Panc1 (cell line): ENCODE results near the gene COL4A2. TPM values are rescaled to one million over a fixed set of nuclear protein-coding genes. Genes with fewer than 3 reads are reported as not detected.
"Not testable (repeated sequence)": the region's sequence is repeated elsewhere in the genome, so short reads cannot be mapped to it uniquely, and the experiment has no call there.

Source experiments
- ATAC-seq: fragments of 200-7000 bp; cut with Tn5 transposase; 2 replicates; pipeline ENCODE4 v1.9.1; 2020; ENCODE audit warnings: mild to moderate bottlenecking, moderate library complexity
- BruUV-seq: library from RNA; stranded (reverse); fragments of 400-500 nt; replicated peaks from 2 replicates; lab custom pipeline; 2021; lab: Mats Ljungman, UMichigan
- CTCF ChIA-PET: fragments of 300-600 bp; sonication (Branson Sonifier 250); formaldehyde crosslinking; loops from one replicate; lab custom pipeline; 2022; ENCODE audit warnings: antibody characterized with exemption; lab: Charles Lee
- POLR2A ChIA-PET: fragments of 300-600 bp; sonication (Branson Sonifier 250); formaldehyde crosslinking; loops from one replicate; lab custom pipeline; 2022; ENCODE audit warnings: antibody characterized with exemption; lab: Charles Lee
- DNase-seq: peaks from one replicate; pipeline ENCODE4 v3.0.0-alpha.2; 2010; ENCODE audit warnings: low read depth, low spot score
- H3K27ac ChIP-seq: 2 replicates; pipeline ENCODE4 v1.5.1; 2011; ENCODE audit warnings: mild to moderate bottlenecking, low read length, inconsistent platforms
- H3K27me3 ChIP-seq: fragments of 200-500 bp; sonication (Bioruptor generic); 2 replicates; pipeline ENCODE4 v1.6.0; 2014; ENCODE audit warnings: low read length, inconsistent platforms; ENCODE audit not compliant: control insufficient read depth, insufficient read depth
- H3K36me3 ChIP-seq: fragments of 200-500 bp; sonication (Bioruptor generic); 2 replicates; pipeline ENCODE4 v1.5.1; 2014; ENCODE audit warnings: inconsistent platforms, mild to moderate bottlenecking, low read length, moderate library complexity; ENCODE audit not compliant: control insufficient read depth, insufficient read depth
- H3K4me1 ChIP-seq: 2 replicates; pipeline ENCODE4 v1.5.1; 2011; ENCODE audit warnings: inconsistent platforms, mild to moderate bottlenecking, low read length, moderate library complexity; ENCODE audit not compliant: control insufficient read depth, insufficient read depth
- H3K4me3 ChIP-seq, 2 experiments: 2 replicates each; pipeline ENCODE4 v1.5.1; 2011 to 2012; ENCODE audit warnings: low read depth in 2 of 2, low read length in 2 of 2, mild to moderate bottlenecking in 2 of 2, inconsistent platforms in 1 of 2, moderate library complexity in 1 of 2
- H3K9me3 ChIP-seq: fragments of 200-500 bp; sonication (Bioruptor generic); 2 replicates; pipeline ENCODE4 v1.5.1; 2014; ENCODE audit warnings: low read depth, mild to moderate bottlenecking, inconsistent platforms, low read length, moderate library complexity; ENCODE audit not compliant: control insufficient read depth, insufficient read depth
- POLR2AphosphoS5 ChIP-seq: IDR thresholded peaks from 2 replicates; pipeline ENCODE4 v1.6.1; 2012; ENCODE audit warnings: mild to moderate bottlenecking, low read depth, low read length, moderate library complexity
- SIN3A ChIP-seq: IDR thresholded peaks from 2 replicates; pipeline ENCODE4 v1.6.1; 2012; ENCODE audit warnings: low read depth, mild to moderate bottlenecking, low read length, moderate library complexity, borderline replicate concordance; ENCODE audit not compliant: insufficient read depth
- TCF7L2 ChIP-seq: IDR thresholded peaks from 2 replicates; pipeline ENCODE4 v1.6.1; 2011; ENCODE audit warnings: mild to moderate bottlenecking, low read depth, low read length, inconsistent platforms
- in situ Hi-C: cut with HindIII; loops from 2 replicates; pipeline ENCODE4 v1.10.0; 2016; ENCODE audit warnings: low sequenced_read_pairs, low pct_unique_long_range_greater_than_20kb
- intact Hi-C: fragments of 100-400 bp; cut with micrococcal nuclease; formaldehyde crosslinking; loops from one replicate; pipeline ENCODE4 v1.10.0; 2022; ENCODE audit not compliant: unreplicated experiment
- total RNA-seq: library from RNA; stranded (reverse); gene quantifications from one replicate; pipeline ENCODE4 v1.2.1, GENCODE V29; 2021; ENCODE audit not compliant: unreplicated experiment
- TF ChIP-seq, protein P1 (sequence below), 2 experiments: IDR thresholded peaks; 2 replicates each; pipeline ENCODE4 v1.6.1; 2011 to 2012; ENCODE audit warnings: low read depth in 2 of 2, control low read depth in 1 of 2, low read length in 1 of 2, mild to moderate bottlenecking in 1 of 2, moderate library complexity in 1 of 2; ENCODE audit not compliant: insufficient read depth in 1 of 2
- TF ChIP-seq, protein P2 (sequence below): fragments of 450-650 bp; IDR thresholded peaks from 2 replicates; pipeline ENCODE4 v1.5.1; 2017; ENCODE audit warnings: mild to moderate bottlenecking

Gene COL4A2
- total RNA-seq, 1 experiment from 2014 or later, result 3.0 TPM

DNA sequence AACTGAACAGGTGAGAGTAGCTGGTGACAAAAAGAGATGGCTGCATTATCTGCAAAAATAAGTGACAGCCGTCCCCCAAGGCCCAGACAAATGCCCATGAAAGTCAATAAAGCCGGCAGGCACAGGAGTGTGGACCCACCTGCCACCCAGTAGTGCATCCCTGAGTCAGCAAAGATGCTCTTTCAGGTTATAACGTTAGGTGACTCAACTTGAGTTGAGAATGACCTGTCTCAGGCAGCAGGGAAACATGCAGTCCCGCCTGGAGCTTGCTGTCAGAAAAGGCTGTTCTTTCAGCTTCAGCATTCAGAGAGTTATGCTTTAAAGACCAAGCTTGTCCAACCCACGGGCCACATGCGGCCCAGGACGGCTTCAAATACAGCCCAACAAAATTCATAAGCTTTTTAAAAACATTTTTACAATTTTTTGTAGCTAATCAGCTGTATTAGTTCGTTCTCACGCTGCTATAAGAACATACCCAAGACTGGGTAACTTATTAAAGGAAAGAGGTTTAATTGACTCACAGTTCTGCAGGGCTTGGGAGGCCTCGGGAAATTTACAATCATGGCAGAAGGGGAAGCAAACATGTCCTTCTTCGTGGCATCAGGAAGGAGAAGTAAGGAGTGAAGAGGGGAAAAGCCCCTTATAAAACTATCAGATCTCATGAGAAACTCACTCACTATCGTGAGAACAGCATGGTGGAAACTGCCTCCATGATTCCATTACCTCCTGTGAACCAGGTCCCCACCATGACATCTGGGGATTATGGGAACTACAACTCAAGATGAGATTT lies 144.1 kb downstream of the COL4A2 start:
- intact Hi-C loops, result no loop called here
- ATAC-seq, result no peak
- TF ChIP-seq, protein P1, sequence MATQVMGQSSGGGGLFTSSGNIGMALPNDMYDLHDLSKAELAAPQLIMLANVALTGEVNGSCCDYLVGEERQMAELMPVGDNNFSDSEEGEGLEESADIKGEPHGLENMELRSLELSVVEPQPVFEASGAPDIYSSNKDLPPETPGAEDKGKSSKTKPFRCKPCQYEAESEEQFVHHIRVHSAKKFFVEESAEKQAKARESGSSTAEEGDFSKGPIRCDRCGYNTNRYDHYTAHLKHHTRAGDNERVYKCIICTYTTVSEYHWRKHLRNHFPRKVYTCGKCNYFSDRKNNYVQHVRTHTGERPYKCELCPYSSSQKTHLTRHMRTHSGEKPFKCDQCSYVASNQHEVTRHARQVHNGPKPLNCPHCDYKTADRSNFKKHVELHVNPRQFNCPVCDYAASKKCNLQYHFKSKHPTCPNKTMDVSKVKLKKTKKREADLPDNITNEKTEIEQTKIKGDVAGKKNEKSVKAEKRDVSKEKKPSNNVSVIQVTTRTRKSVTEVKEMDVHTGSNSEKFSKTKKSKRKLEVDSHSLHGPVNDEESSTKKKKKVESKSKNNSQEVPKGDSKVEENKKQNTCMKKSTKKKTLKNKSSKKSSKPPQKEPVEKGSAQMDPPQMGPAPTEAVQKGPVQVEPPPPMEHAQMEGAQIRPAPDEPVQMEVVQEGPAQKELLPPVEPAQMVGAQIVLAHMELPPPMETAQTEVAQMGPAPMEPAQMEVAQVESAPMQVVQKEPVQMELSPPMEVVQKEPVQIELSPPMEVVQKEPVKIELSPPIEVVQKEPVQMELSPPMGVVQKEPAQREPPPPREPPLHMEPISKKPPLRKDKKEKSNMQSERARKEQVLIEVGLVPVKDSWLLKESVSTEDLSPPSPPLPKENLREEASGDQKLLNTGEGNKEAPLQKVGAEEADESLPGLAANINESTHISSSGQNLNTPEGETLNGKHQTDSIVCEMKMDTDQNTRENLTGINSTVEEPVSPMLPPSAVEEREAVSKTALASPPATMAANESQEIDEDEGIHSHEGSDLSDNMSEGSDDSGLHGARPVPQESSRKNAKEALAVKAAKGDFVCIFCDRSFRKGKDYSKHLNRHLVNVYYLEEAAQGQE (IDR thresholded peaks at IDR 0.05; ENCODE audit: insufficient read depth in 1 of 2, low read depth in 2 of 2, low read length in 1 of 2), result no peak
- ChIA-PET POLR2A (interaction anchor here (0.7 kb wide), 1 partner anchor 74 kb away, joined by 6 read pairs; no protein-coding TSS in a partner anchor), CTCF (no interaction called here)
- no peaks in the 10 kb centered on the region for H3K9me3 ChIP-seq
- H3K36me3 ChIP-seq, result no peaks in the 10 kb centered on the region
- no peak for DNase-seq
- H3K27me3 ChIP-seq, result no peaks in the 10 kb centered on the region
- no peak overlapping the region for H3K27ac ChIP-seq
- H3K4me1 ChIP-seq, result no peaks in the 10 kb centered on the region
- H3K4me3 ChIP-seq, result no peak overlapping the region
- in situ Hi-C loops, result no loop called here
- no TSS peak for BruUV-seq

DNA sequence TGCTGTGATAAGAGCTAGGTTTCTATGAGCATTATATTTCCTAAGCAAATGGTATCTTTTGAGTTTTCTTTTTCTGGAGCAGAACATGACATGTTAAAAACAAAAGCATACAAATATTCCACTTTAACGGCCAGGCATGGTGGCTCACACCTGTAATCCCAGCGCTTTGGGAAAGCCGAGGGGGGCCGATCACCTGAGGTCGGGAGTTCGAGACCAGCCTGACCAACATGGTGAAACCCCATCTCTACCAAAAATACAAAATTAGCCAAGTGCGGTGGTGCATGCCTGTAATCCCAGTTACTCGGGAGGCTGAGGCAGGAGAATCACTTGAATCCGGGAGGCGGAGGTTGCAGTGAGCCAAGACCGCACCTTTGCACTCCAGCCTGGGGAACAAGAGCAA lies 146.0 kb downstream of the COL4A2 start:
- H3K36me3 ChIP-seq, BruUV-seq, CTCF ChIA-PET, H3K27ac ChIP-seq, H3K4me3 ChIP-seq, POLR2A ChIA-PET, H3K27me3 ChIP-seq, DNase-seq, H3K9me3 ChIP-seq, in situ Hi-C loops, ATAC-seq, intact Hi-C loops, H3K4me1 ChIP-seq: not testable (repeated sequence)

DNA sequence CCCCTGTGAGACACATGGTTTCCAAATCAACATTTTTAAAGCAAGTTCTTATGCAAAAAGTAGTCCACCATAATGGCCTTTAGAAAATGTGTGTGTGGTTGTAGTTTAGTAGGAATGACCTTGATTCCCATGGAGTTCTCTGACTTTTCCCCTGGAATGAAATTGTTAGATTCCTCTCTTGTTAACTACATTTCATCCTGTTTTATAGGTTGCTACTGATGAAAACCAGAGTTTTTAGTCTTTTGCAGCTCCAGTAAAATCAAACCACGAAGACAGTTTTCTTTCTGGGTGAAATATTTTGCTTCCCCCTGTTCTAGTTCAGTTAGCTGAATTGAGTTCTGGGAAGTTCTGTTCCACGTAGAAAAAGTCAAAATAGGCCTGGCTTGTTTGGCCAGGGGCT lies 146.7 kb downstream of the COL4A2 start:
- H3K9me3 ChIP-seq, result no peaks in the 10 kb centered on the region
- ATAC-seq, result no peak
- no peak overlapping the region for H3K4me3 ChIP-seq
- BruUV-seq, result no TSS peak
- no peak for DNase-seq
- H3K27me3 ChIP-seq, result no peaks in the 10 kb centered on the region
- no peaks in the 10 kb centered on the region for H3K36me3 ChIP-seq
- CTCF ChIA-PET, result no interaction called here
- no peaks in the 10 kb centered on the region for H3K4me1 ChIP-seq
- intact Hi-C loops, result no loop called here
- POLR2A ChIA-PET, result no interaction called here
- TF ChIP-seq TCF7L2, result no peak
- TF ChIP-seq POLR2AphosphoS5, result no peak
- TF ChIP-seq SIN3A, result no peak
- TF ChIP-seq, protein P1 (IDR thresholded peaks at IDR 0.05; ENCODE audit: insufficient read depth in 1 of 2, low read depth in 2 of 2, low read length in 1 of 2), result no peak
- TF ChIP-seq, protein P2, sequence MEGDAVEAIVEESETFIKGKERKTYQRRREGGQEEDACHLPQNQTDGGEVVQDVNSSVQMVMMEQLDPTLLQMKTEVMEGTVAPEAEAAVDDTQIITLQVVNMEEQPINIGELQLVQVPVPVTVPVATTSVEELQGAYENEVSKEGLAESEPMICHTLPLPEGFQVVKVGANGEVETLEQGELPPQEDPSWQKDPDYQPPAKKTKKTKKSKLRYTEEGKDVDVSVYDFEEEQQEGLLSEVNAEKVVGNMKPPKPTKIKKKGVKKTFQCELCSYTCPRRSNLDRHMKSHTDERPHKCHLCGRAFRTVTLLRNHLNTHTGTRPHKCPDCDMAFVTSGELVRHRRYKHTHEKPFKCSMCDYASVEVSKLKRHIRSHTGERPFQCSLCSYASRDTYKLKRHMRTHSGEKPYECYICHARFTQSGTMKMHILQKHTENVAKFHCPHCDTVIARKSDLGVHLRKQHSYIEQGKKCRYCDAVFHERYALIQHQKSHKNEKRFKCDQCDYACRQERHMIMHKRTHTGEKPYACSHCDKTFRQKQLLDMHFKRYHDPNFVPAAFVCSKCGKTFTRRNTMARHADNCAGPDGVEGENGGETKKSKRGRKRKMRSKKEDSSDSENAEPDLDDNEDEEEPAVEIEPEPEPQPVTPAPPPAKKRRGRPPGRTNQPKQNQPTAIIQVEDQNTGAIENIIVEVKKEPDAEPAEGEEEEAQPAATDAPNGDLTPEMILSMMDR, result no peak
- in situ Hi-C loops, result no loop called here
- no peak overlapping the region for H3K27ac ChIP-seq
